Measurements from ENCODE around the gene RGS7BP. TPM values are rescaled to one million over a fixed set of nuclear protein-coding genes. Genes with fewer than 3 reads are reported as not detected.

Gene RGS7BP
- total RNA-seq, 1 experiment from 2014 or later: not detected

DNA sequence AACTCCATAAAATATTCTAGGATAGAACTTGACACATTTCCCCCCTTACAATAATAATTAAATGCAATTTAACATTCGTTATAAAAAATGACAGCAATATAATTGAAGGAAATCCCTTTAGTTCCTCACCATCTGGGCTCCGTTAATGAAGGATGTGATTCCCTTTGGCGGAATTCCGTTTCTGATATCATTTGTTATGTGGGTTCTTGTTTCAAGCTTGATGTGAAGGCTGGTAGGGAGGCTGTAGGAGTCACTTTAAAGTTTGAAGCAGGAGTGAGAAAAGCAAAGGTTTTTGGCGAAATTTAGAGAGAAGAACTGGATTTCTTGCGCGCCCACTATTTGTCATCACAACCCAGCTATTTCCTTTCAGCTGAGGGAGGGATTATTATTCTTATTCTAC is 4.0 kb downstream of the RGS7BP start:
- ChIA-PET POLR2A (no interaction called here), CTCF (no interaction called here)
- no peaks in the 10 kb centered on the region; the same call in 1 of the 2 replicates for H3K36me3 ChIP-seq (ENCODE audit: control insufficient read depth, insufficient read depth, low read length)
- no peak overlapping the region for H3K27ac ChIP-seq (ENCODE audit: low read length)
- TF ChIP-seq TCF7L2 (IDR thresholded peaks at IDR 0.05; ENCODE audit: low read depth, low read length) (no peak), SIN3A (IDR thresholded peaks at IDR 0.05; ENCODE audit: borderline replicate concordance, insufficient read depth, low read depth, low read length) (no peak), POLR2AphosphoS5 (IDR thresholded peaks at IDR 0.05; ENCODE audit: low read depth, low read length) (no peak), REST (IDR thresholded peaks at IDR 0.05; ENCODE audit: insufficient read depth in 1 of 2, low read depth in 2 of 2, low read length in 1 of 2) (no peak)
- TF ChIP-seq, protein P1, sequence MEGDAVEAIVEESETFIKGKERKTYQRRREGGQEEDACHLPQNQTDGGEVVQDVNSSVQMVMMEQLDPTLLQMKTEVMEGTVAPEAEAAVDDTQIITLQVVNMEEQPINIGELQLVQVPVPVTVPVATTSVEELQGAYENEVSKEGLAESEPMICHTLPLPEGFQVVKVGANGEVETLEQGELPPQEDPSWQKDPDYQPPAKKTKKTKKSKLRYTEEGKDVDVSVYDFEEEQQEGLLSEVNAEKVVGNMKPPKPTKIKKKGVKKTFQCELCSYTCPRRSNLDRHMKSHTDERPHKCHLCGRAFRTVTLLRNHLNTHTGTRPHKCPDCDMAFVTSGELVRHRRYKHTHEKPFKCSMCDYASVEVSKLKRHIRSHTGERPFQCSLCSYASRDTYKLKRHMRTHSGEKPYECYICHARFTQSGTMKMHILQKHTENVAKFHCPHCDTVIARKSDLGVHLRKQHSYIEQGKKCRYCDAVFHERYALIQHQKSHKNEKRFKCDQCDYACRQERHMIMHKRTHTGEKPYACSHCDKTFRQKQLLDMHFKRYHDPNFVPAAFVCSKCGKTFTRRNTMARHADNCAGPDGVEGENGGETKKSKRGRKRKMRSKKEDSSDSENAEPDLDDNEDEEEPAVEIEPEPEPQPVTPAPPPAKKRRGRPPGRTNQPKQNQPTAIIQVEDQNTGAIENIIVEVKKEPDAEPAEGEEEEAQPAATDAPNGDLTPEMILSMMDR (IDR thresholded peaks at IDR 0.05): no peak
- peaks cover 8% of the 10 kb centered on the region; the same call in 1 of the 2 replicates for H3K4me1 ChIP-seq (ENCODE audit: control insufficient read depth, insufficient read depth, low read length)
- no TSS peak for BruUV-seq (replicated peaks)
- intact Hi-C loops (cut with micrococcal nuclease; ENCODE audit: unreplicated experiment): no loop called here
- in situ Hi-C loops (cut with HindIII; ENCODE audit: low pct_unique_long_range_greater_than_20kb, low sequenced_read_pairs): no loop called here
- H3K4me3 ChIP-seq (ENCODE audit: low read depth in 2 of 2, low read length in 2 of 2): no peak overlapping the region
- peaks cover 26% of the 10 kb centered on the region for H3K27me3 ChIP-seq (ENCODE audit: control insufficient read depth, insufficient read depth, low read length)
- DNase-seq (ENCODE audit: low read depth, low spot score): no peak
- H3K9me3 ChIP-seq (ENCODE audit: control insufficient read depth, insufficient read depth, low read depth, low read length): no peaks in the 10 kb centered on the region
- ATAC-seq: no peak

DNA sequence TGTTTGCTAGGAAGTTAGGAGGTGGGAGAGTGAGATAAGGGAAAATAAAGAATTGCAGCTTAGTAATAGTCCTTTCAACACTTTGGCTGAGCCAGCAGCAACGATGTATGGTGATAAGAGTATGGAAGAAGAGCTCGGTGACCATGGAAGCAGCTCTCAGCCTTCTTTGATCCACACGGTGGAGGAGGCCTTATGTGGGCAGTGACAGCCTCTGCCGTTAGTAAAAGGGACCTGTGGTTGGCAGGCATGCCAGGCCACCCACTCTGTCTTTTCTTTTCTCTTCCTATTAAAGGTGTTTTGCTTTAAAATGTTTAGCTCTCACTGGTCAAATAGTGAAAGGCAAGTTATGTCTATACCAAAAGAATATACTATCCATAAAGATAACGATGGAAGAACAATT is 7.7 kb downstream of the RGS7BP start:
- H3K27me3 ChIP-seq (ENCODE audit: control insufficient read depth, insufficient read depth, low read length): peaks cover 13% of the 10 kb centered on the region
- H3K36me3 ChIP-seq (ENCODE audit: control insufficient read depth, insufficient read depth, low read length): no peaks in the 10 kb centered on the region; the same call in 1 of the 2 replicates
- CTCF ChIA-PET: no interaction called here
- H3K9me3 ChIP-seq (ENCODE audit: control insufficient read depth, insufficient read depth, low read depth, low read length): no peaks in the 10 kb centered on the region
- in situ Hi-C loops (cut with HindIII; ENCODE audit: low pct_unique_long_range_greater_than_20kb, low sequenced_read_pairs) (no loop called here), intact Hi-C loops (cut with micrococcal nuclease; ENCODE audit: unreplicated experiment) (no loop called here)
- no peak overlapping the region for H3K4me3 ChIP-seq (ENCODE audit: low read depth in 2 of 2, low read length in 2 of 2)
- BruUV-seq (replicated peaks): no TSS peak
- no peak overlapping the region for H3K27ac ChIP-seq (ENCODE audit: low read length)
- DNase-seq (ENCODE audit: low read depth, low spot score) (no peak), ATAC-seq (no peak)
- TF ChIP-seq TCF7L2 (IDR thresholded peaks at IDR 0.05; ENCODE audit: low read depth, low read length): no peak
- TF ChIP-seq SIN3A (IDR thresholded peaks at IDR 0.05; ENCODE audit: borderline replicate concordance, insufficient read depth, low read depth, low read length): no peak
- no peak for TF ChIP-seq REST (IDR thresholded peaks at IDR 0.05; ENCODE audit: insufficient read depth in 1 of 2, low read depth in 2 of 2, low read length in 1 of 2)
- TF ChIP-seq, protein P1 (IDR thresholded peaks at IDR 0.05): no peak
- no peak for TF ChIP-seq POLR2AphosphoS5 (IDR thresholded peaks at IDR 0.05; ENCODE audit: low read depth, low read length)
- H3K4me1 ChIP-seq (ENCODE audit: control insufficient read depth, insufficient read depth, low read length): no peaks in the 10 kb centered on the region
- POLR2A ChIA-PET: no interaction called here

All from Panc1 (cell line).